ENCODE results near the gene CALR3. TPM values are rescaled to one million over a fixed set of nuclear protein-coding genes. Genes with fewer than 3 reads are reported as not detected.
"Not testable (repeated sequence)": the region's sequence is repeated elsewhere in the genome, so short reads cannot be mapped to it uniquely, and the experiment has no call there.

Gene CALR3
- total RNA-seq, 1 experiment from 2014 or later: not detected

DNA sequence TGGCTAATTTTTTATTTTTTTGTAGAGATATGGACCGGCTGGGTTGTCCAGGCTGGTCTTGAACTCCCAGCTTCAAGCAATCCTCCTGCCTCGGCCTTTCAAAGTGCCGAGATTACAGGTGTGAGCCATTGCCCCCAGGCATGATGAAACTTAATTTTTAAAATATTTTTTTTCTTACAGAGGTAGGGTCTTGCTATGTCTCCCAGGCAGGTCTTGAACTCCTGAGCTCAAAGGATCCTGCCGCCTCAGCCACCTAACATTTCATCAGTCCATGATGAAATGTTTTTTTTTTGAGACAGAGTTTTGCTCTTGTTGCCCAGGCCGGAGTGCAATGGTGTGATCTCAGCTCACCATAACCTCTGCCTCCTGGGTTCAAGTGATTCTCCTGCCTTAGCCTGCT is 12.6 kb upstream of the CALR3 start:
- CTCF ChIA-PET: no interaction called here
- DNase-seq: no peak
- no peaks in the 10 kb centered on the region for H3K27me3 ChIP-seq (replicated peaks; ENCODE audit: control insufficient read depth, insufficient read depth, low read length)
- no peaks in the 10 kb centered on the region for H3K9me3 ChIP-seq
- Mint-ChIP-seq H3K4me3 (ENCODE audit: unreplicated experiment) (no peak overlapping the region), H3K27me3 (ENCODE audit: insufficient read depth, unreplicated experiment) (no peaks in the 10 kb centered on the region), H3K4me1 (ENCODE audit: low read depth, unreplicated experiment) (no peaks in the 10 kb centered on the region), H3K9me3 (ENCODE audit: unreplicated experiment) (no peaks in the 10 kb centered on the region), H3K27ac (ENCODE audit: unreplicated experiment) (no peak overlapping the region), H3K36me3 (ENCODE audit: insufficient read depth, unreplicated experiment) (peaks cover 22% of the 10 kb centered on the region)
- no peaks in the 10 kb centered on the region for H3K4me1 ChIP-seq
- POLR2A ChIA-PET: no interaction called here
- TF ChIP-seq, protein P1, sequence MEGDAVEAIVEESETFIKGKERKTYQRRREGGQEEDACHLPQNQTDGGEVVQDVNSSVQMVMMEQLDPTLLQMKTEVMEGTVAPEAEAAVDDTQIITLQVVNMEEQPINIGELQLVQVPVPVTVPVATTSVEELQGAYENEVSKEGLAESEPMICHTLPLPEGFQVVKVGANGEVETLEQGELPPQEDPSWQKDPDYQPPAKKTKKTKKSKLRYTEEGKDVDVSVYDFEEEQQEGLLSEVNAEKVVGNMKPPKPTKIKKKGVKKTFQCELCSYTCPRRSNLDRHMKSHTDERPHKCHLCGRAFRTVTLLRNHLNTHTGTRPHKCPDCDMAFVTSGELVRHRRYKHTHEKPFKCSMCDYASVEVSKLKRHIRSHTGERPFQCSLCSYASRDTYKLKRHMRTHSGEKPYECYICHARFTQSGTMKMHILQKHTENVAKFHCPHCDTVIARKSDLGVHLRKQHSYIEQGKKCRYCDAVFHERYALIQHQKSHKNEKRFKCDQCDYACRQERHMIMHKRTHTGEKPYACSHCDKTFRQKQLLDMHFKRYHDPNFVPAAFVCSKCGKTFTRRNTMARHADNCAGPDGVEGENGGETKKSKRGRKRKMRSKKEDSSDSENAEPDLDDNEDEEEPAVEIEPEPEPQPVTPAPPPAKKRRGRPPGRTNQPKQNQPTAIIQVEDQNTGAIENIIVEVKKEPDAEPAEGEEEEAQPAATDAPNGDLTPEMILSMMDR (IDR thresholded peaks at IDR 0.05; ENCODE audit: insufficient read depth in 1 of 2, low read depth in 1 of 2, low read length in 1 of 2, severe bottlenecking in 1 of 2, unreplicated experiment in 1 of 2): no peak
- H3K4me3 ChIP-seq (ENCODE audit: low read depth, low read length): no peak overlapping the region
- no peaks in the 10 kb centered on the region for H3K36me3 ChIP-seq (ENCODE audit: control insufficient read depth, insufficient read depth, low read length)
- BruUV-seq (replicated peaks): no TSS peak
- intact Hi-C loops (cut with micrococcal nuclease; ENCODE audit: unreplicated experiment): no loop called here

DNA sequence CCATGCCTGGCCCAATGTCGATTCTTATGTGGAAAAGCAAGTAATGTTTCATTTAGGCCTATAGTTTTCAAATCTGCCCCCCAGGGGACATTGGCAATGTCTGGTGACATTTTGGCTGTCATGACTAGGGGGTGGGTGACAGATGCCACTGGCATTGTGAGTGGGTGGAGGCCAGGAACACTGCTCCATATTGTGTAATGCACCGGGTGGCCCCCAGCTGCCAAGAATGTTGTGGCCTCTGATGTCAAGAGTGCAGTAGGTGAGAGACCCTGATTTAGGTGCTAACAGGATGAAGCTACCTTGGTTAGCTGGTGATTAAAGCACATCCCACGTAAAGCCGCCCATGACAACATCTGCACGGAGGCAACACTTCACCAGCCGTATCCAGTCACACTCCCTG is 11.0 kb upstream of the CALR3 start:
- no TSS peak for BruUV-seq (replicated peaks)
- H3K9me3 Mint-ChIP-seq (ENCODE audit: unreplicated experiment): no peaks in the 10 kb centered on the region
- H3K27me3 Mint-ChIP-seq (ENCODE audit: insufficient read depth, unreplicated experiment): no peaks in the 10 kb centered on the region
- no peak overlapping the region for H3K27ac Mint-ChIP-seq (ENCODE audit: unreplicated experiment)
- DNase-seq: no peak
- no peaks in the 10 kb centered on the region for H3K4me1 Mint-ChIP-seq (ENCODE audit: low read depth, unreplicated experiment)
- intact Hi-C loops (cut with micrococcal nuclease; ENCODE audit: unreplicated experiment): no loop called here
- H3K27me3 ChIP-seq (replicated peaks; ENCODE audit: control insufficient read depth, insufficient read depth, low read length): no peaks in the 10 kb centered on the region
- H3K4me1 ChIP-seq: no peaks in the 10 kb centered on the region
- no peaks in the 10 kb centered on the region for H3K9me3 ChIP-seq
- H3K36me3 ChIP-seq (ENCODE audit: control insufficient read depth, insufficient read depth, low read length): no peaks in the 10 kb centered on the region
- peaks cover 22% of the 10 kb centered on the region for H3K36me3 Mint-ChIP-seq (ENCODE audit: insufficient read depth, unreplicated experiment)
- no peak overlapping the region for H3K4me3 Mint-ChIP-seq (ENCODE audit: unreplicated experiment)
- CTCF ChIA-PET: interaction anchor here (0.6 kb wide), 1 partner anchor 56 kb away, joined by 6 read pairs; no protein-coding TSS in a partner anchor
- POLR2A ChIA-PET: no interaction called here
- no peak overlapping the region for H3K4me3 ChIP-seq (ENCODE audit: low read depth, low read length)
- TF ChIP-seq, protein P1 (IDR thresholded peaks at IDR 0.05; ENCODE audit: insufficient read depth in 1 of 2, low read depth in 1 of 2, low read length in 1 of 2, severe bottlenecking in 1 of 2, unreplicated experiment in 1 of 2): no peak

DNA sequence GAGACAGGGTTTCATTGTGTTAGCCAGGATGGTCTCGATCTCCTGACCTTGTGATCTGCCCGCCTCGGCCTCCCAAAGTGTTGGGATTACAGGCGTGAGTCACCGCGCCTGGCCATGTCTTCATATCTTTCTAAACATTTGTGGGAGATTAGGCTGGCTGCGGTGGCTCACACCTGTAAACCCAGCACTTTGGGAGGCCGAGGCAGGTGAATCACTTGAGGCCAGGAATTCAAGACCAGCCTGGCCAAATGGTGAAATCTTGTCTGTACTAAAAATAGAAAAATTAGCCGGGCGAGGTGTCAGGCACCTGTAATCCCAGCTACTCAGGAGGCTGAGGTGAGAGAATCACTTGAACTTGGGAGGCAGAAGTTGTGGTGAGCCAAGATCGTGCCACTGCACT is 10.2 kb upstream of the CALR3 start:
- H3K27ac Mint-ChIP-seq (ENCODE audit: unreplicated experiment); H3K4me3 ChIP-seq (ENCODE audit: low read depth, low read length); H3K9me3 Mint-ChIP-seq (ENCODE audit: unreplicated experiment); H3K4me1 ChIP-seq; DNase-seq; CTCF ChIA-PET; H3K9me3 ChIP-seq; intact Hi-C loops (cut with micrococcal nuclease; ENCODE audit: unreplicated experiment); H3K4me3 Mint-ChIP-seq (ENCODE audit: unreplicated experiment); POLR2A ChIA-PET; H3K27me3 ChIP-seq (replicated peaks; ENCODE audit: control insufficient read depth, insufficient read depth, low read length); BruUV-seq (replicated peaks); H3K27me3 Mint-ChIP-seq (ENCODE audit: insufficient read depth, unreplicated experiment); H3K4me1 Mint-ChIP-seq (ENCODE audit: low read depth, unreplicated experiment); H3K36me3 ChIP-seq (ENCODE audit: control insufficient read depth, insufficient read depth, low read length): not testable (repeated sequence)
- H3K36me3 Mint-ChIP-seq (ENCODE audit: insufficient read depth, unreplicated experiment): peaks cover 22% of the 10 kb centered on the region

DNA sequence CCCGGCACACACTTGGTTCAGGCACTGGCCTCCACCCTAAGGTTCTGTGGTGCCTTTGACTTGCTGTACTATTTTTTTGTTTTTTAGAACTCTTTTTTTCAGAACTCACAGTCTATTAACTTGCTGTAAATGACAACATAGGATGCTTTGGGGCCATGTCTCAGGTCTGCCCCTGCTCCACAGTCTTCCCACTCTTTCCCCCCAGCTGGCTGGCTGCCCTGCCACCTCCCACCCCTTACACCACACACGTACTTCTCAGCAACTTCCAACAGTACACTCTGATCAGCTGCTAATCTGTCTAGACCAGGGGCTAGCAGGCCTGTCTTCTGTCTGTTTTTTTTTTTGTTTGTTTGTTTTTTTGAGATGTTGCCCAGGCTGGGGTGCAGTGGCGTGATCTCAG is 8.3 kb upstream of the CALR3 start:
- POLR2A ChIA-PET: no interaction called here
- CTCF ChIA-PET: no interaction called here
- Mint-ChIP-seq H3K27me3 (ENCODE audit: insufficient read depth, unreplicated experiment) (no peaks in the 10 kb centered on the region), H3K36me3 (ENCODE audit: insufficient read depth, unreplicated experiment) (peaks cover 13% of the 10 kb centered on the region), H3K9me3 (ENCODE audit: unreplicated experiment) (no peaks in the 10 kb centered on the region), H3K4me3 (ENCODE audit: unreplicated experiment) (no peak overlapping the region), H3K27ac (ENCODE audit: unreplicated experiment) (no peak overlapping the region), H3K4me1 (ENCODE audit: low read depth, unreplicated experiment) (no peaks in the 10 kb centered on the region)
- Histone ChIP-seq H3K4me1 (no peaks in the 10 kb centered on the region), H3K4me3 (ENCODE audit: low read depth, low read length) (no peak overlapping the region), H3K27me3 (replicated peaks; ENCODE audit: control insufficient read depth, insufficient read depth, low read length) (no peaks in the 10 kb centered on the region), H3K9me3 (no peaks in the 10 kb centered on the region), H3K36me3 (ENCODE audit: control insufficient read depth, insufficient read depth, low read length) (no peaks in the 10 kb centered on the region)
- TF ChIP-seq, protein P1 (IDR thresholded peaks at IDR 0.05; ENCODE audit: insufficient read depth in 1 of 2, low read depth in 1 of 2, low read length in 1 of 2, severe bottlenecking in 1 of 2, unreplicated experiment in 1 of 2): no peak
- BruUV-seq (replicated peaks): no TSS peak
- intact Hi-C loops (cut with micrococcal nuclease; ENCODE audit: unreplicated experiment): no loop called here
- no peak for DNase-seq
